Fibroblast of lung (primary cell): ENCODE measurements around the gene ATP13A1. TPM values are rescaled to one million over a fixed set of nuclear protein-coding genes. Genes with fewer than 3 reads are reported as not detected.

Experiments used
- DNase-seq, 2 donors: peaks; one replicate each; pipeline versions ENCODE4 v3.0.0 to v3.0.0-alpha.2; 2010; ENCODE audit warnings: low read depth in 2 of 2
- H2AFZ ChIP-seq: 2 replicates; pipeline ENCODE4 v1.5.1; 2012; ENCODE audit warnings: low read length, control low read depth, inconsistent platforms
- H3K27ac ChIP-seq: 2 replicates; pipeline ENCODE4 v1.5.1; 2011; ENCODE audit warnings: low read length, control low read depth; ENCODE audit not compliant: insufficient read depth
- H3K27me3 ChIP-seq: 2 replicates; pipeline ENCODE4 v1.5.1; 2011; ENCODE audit warnings: mild to moderate bottlenecking, low read length; ENCODE audit not compliant: control insufficient read depth, insufficient read depth
- H3K36me3 ChIP-seq: 2 replicates; pipeline ENCODE4 v1.5.1; 2011; ENCODE audit warnings: low read length; ENCODE audit not compliant: control insufficient read depth, insufficient read depth
- H3K4me1 ChIP-seq: 2 replicates; pipeline ENCODE4 v1.5.1; 2011; ENCODE audit warnings: low read length; ENCODE audit not compliant: control insufficient read depth, insufficient read depth; ENCODE audit errors: extremely low read depth
- H3K4me2 ChIP-seq: 2 replicates; pipeline ENCODE4 v1.5.1; 2011; ENCODE audit warnings: low read length, control low read depth; ENCODE audit not compliant: insufficient read depth; ENCODE audit errors: extremely low read depth
- H3K4me3 ChIP-seq, 4 experiments: fragments of 200-600 bp in 1 of 4; sonication (generic) in 1 of 4; replicated peaks in 1 of 4; 2 replicates each; pipeline ENCODE4 v1.5.1; 2011 to 2016; ENCODE audit warnings: low read length in 4 of 4, low read depth in 3 of 4, mild to moderate bottlenecking in 3 of 4, control low read depth in 2 of 4, inconsistent platforms in 1 of 4, mixed read lengths in 1 of 4; ENCODE audit not compliant: insufficient read depth in 1 of 4; ENCODE audit errors: control extremely low read depth in 1 of 4
- H3K79me2 ChIP-seq: 2 replicates; pipeline ENCODE4 v1.5.1; 2012; ENCODE audit warnings: mild to moderate bottlenecking, low read length, inconsistent platforms; ENCODE audit not compliant: control insufficient read depth, insufficient read depth
- H3K9ac ChIP-seq: 2 replicates; pipeline ENCODE4 v1.5.1; 2011; ENCODE audit warnings: mild to moderate bottlenecking, low read length, control low read depth; ENCODE audit not compliant: insufficient read depth
- H3K9me3 ChIP-seq: 2 replicates; pipeline ENCODE4 v1.5.1; 2012; ENCODE audit warnings: low read depth, low read length; ENCODE audit not compliant: control insufficient read depth, insufficient read depth
- H4K20me1 ChIP-seq: 2 replicates; pipeline ENCODE4 v1.5.1; 2011; ENCODE audit warnings: low read length; ENCODE audit not compliant: control insufficient read depth, insufficient read depth; ENCODE audit errors: extremely low read depth
- EZH2 ChIP-seq: IDR thresholded peaks from 2 replicates; pipeline ENCODE4 v1.5.1; 2012; ENCODE audit warnings: low read length, control low read depth, mild to moderate bottlenecking; ENCODE audit errors: missing control alignments
- polyA minus RNA-seq: library from RNA; depleted of rRNA, polyadenylated mRNA; stranded (reverse); fragments of >200 nt; gene quantifications from 2 replicates; pipeline ENCODE4 v1.2.3, GENCODE V29; 2011; ENCODE audit warnings: low replicate concordance
- polyA plus RNA-seq, 2 donors: library from polyadenylated mRNA; depleted of rRNA in 1 of 2; stranded (reverse) in 1 of 2; unstranded in 1 of 2; fragments of >200 nt; gene quantifications; 2 replicates each; pipeline ENCODE4 v1.2.1, GENCODE V29; 2011 to 2012; ENCODE audit warnings: missing spikeins in 1 of 2
- total RNA-seq: library from RNA; depleted of rRNA; stranded (reverse); fragments of >200 nt; gene quantifications from 2 replicates; pipeline ENCODE4 v1.2.1, GENCODE V29; 2014
- TF ChIP-seq, protein P1 (sequence below), 2 donors: IDR thresholded peaks in 1 of 2; conservative IDR thresholded peaks in 1 of 2; 1 replicate in 1 of 2; 2 replicates in 1 of 2; pipeline ENCODE4 v1.5.1; 2011 to 2012; ENCODE audit warnings: low read length in 2 of 2, control low read depth in 1 of 2, inconsistent platforms in 1 of 2, low read depth in 1 of 2, mild to moderate bottlenecking in 1 of 2

The ATP13A1 gene
- total RNA-seq, result 22.6 and 25.4 TPM in 2 replicates
- 8.5 and 16.8 TPM in 2 replicates for polyA plus RNA-seq
- 19.7 and 32.6 TPM in 2 replicates for polyA plus RNA-seq (2012)
- 125 and 155 TPM in 2 replicates for polyA minus RNA-seq

DNA sequence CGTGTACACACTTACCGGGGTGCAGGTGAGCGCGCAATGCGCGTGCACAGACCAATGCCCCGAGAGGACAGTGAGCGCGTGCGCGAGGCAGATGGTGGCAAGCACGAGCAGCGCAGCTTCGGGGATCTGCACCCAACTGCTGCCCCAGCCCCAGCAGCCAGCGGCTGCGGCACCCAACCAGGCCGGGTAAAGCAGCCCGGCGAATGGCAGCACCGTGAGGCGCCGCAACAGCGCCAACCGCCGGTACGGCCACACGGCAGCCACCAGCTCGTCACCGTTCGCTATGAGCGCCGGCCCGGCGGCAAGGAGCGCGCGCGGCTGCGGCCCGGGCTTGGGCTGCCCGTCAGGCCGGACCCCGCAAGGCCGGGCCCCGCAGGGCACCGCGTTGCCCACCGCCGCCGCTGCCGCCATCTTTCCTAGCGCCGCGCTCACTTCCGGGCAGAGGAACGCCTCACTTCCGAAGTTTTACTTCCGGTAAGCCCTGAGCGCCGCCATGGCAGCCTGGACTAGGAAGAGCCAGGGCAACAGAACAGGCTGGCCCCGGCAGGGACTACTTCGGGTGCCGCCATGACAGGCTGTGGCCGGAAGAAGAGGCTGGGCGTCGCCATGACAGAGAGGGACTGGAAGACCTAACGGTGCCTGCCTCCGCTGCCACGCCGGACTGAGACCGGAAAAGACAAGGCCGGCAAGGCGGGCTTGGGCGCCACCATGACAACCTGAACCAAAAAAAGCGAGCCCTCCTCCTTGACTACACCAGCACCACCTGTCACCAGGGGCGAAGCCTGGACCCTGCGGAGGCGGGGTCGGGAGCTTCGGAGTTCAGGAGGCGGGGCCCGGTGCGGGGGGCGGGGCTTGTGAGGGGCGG lies at the start of gene ATP13A1:
ATP13A1 (minus strand) TSS at position 421 of the 865 bp plus-strand sequence; CDS start at position 411, 10 bp downstream.
- Histone ChIP-seq H3K27me3 (no peaks in the 10 kb centered on the region), H3K79me2 (peaks cover 33% of the 10 kb centered on the region), H4K20me1 (no peaks in the 10 kb centered on the region), H2AFZ (peak within 1 kb of the TSS; percentile 92), H3K4me2 (peak within 1 kb of the TSS; percentile 77), H3K9ac (peak within 1 kb of the TSS; percentile 97), H3K4me1 (peaks cover 6% of the 10 kb centered on the region), H3K9me3 (no peaks in the 10 kb centered on the region), H3K27ac (peak within 1 kb of the TSS; percentile 98), H3K36me3 (peaks cover 7% of the 10 kb centered on the region), H3K4me3 (peak within 1 kb of the TSS; percentile 70 to 98 (median 96))
- peak; percentile 98 for DNase-seq
- TF ChIP-seq EZH2, result no peak

DNA sequence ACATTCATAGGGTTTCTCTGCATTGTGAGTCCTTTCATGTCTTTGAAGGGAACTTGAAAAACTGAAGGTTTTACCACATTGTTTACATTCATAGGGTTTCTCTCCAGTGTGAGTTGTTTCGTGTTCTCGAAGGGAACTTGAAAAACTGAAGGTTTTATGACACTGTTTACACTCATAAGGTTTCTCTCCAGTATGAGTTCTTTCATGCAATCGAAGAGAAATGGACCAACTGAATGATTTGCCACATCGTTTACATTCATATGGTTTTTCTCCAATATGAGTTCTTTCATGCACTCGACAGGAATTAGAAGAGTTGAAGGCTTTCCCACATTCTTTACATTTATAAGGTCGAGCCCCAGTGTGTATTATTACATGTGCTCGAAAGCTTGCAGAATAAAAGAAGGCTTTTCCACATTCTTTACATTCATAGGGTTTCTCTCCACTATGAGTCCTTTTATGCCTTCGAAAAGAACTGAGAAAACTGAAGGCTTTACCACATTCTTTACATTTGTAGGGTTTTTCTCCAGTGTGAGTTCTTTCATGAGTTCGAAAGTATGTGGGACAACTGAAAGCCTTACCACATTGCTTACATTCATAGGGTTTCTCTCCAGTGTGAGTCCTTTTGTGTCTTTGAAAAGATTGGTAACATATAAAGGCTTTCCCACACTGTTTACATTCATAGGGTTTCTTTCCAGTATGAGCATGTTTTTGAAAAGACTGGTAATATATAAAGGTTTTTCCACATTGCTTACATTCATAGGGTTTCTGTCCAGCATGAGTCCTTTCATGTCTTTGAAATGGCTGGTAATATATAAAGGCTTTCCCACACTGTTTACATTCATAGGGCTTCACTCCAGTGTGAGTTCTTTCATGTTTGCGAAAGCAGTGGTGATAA lies 48.7 kb upstream of the ATP13A1 start:
- no peak overlapping the region for H2AFZ ChIP-seq
- no peaks in the 10 kb centered on the region for H3K27me3 ChIP-seq
- no peak overlapping the region for H3K27ac ChIP-seq
- no peak overlapping the region for H3K4me2 ChIP-seq
- no peak overlapping the region for H3K9ac ChIP-seq
- TF ChIP-seq, protein P1, sequence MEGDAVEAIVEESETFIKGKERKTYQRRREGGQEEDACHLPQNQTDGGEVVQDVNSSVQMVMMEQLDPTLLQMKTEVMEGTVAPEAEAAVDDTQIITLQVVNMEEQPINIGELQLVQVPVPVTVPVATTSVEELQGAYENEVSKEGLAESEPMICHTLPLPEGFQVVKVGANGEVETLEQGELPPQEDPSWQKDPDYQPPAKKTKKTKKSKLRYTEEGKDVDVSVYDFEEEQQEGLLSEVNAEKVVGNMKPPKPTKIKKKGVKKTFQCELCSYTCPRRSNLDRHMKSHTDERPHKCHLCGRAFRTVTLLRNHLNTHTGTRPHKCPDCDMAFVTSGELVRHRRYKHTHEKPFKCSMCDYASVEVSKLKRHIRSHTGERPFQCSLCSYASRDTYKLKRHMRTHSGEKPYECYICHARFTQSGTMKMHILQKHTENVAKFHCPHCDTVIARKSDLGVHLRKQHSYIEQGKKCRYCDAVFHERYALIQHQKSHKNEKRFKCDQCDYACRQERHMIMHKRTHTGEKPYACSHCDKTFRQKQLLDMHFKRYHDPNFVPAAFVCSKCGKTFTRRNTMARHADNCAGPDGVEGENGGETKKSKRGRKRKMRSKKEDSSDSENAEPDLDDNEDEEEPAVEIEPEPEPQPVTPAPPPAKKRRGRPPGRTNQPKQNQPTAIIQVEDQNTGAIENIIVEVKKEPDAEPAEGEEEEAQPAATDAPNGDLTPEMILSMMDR (conservative IDR thresholded peaks at IDR 0.05 in 1 of 2, IDR thresholded peaks at IDR 0.05 in 1 of 2; ENCODE audit: low read depth in 1 of 2, low read length in 2 of 2), result no peak
- no peak for TF ChIP-seq EZH2
- peaks cover 4% of the 10 kb centered on the region for H3K36me3 ChIP-seq
- H3K4me3 ChIP-seq, result no peak overlapping the region
- no peaks in the 10 kb centered on the region for H3K4me1 ChIP-seq
- no peaks in the 10 kb centered on the region for H4K20me1 ChIP-seq
- H3K9me3 ChIP-seq, result peaks cover 11% of the 10 kb centered on the region
- DNase-seq, result no peak
- H3K79me2 ChIP-seq, result no peaks in the 10 kb centered on the region

DNA sequence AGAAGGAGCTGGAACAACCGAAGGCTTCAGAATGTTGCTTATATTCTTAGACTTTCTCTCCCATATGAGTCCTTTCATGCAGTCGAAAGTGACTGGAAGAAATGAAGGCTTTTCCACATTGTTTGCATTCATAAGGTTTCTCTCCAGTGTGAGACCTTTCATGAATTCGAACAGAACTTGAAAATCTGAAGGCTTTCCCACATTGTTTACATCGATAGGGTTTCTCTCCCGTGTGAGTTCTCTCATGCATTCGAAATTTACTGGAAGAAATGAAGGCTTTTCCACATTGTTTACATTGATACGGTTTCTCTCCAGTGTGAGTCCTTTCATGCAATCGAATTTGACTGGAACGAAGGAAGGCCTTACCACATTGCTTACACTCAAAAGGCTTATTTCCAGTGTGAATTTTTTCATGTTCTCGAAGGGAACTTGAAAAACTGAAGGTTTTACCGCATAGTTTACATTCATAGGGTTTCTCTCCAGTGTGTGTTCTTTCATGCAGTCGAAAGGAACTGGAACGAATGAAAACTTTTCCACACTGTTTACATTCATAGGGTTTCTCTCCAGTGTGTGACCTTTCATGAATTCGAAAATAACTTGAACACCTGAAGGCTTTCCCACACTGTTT lies 47.9 kb upstream of the ATP13A1 start:
- H3K9me3 ChIP-seq, result peaks cover 11% of the 10 kb centered on the region
- no peak overlapping the region for H3K4me2 ChIP-seq
- TF ChIP-seq, protein P1 (conservative IDR thresholded peaks at IDR 0.05 in 1 of 2, IDR thresholded peaks at IDR 0.05 in 1 of 2; ENCODE audit: low read depth in 1 of 2, low read length in 2 of 2), result no peak
- TF ChIP-seq EZH2, result no peak
- peaks cover 4% of the 10 kb centered on the region for H3K36me3 ChIP-seq
- DNase-seq, result no peak
- no peaks in the 10 kb centered on the region for H3K79me2 ChIP-seq
- no peaks in the 10 kb centered on the region for H3K4me1 ChIP-seq
- no peak overlapping the region for H3K27ac ChIP-seq
- no peak overlapping the region for H3K9ac ChIP-seq
- H3K27me3 ChIP-seq, result no peaks in the 10 kb centered on the region
- H2AFZ ChIP-seq, result no peak overlapping the region
- no peak overlapping the region for H3K4me3 ChIP-seq
- H4K20me1 ChIP-seq, result no peaks in the 10 kb centered on the region
